Activated CD4-positive, alpha-beta T cell treated with anti-CD3 and anti-CD28 coated beads for 24 hours (primary cell): ENCODE measurements around the gene PTPRD.
"Not testable (repeated sequence)": the region's sequence is repeated elsewhere in the genome, so short reads cannot be mapped to it uniquely, and the experiment has no call there.

Experiments used
- DNase-seq, 2 donors: peaks; one replicate each; pipeline ENCODE4 v3.0.0-alpha.2; 2020; ENCODE audit warnings: low read depth in 2 of 2

The PTPRD gene

GRCh38 chr9:9326749-9327148 lies 1286.1 kb downstream of the PTPRD start:
- DNase-seq, result no peak

GRCh38 chr9:9319007-9319406 lies 1293.8 kb downstream of the PTPRD start:
- DNase-seq, result no peak

GRCh38 chr9:9310743-9311142 lies 1302.1 kb downstream of the PTPRD start:
- DNase-seq, result not testable (repeated sequence)

GRCh38 chr9:9305600-9305999 lies 1307.2 kb downstream of the PTPRD start:
- no peak for DNase-seq

- no peak for DNase-seq
Measured at GRCh38 chr9:9299134-9299533, 1313.7 kb downstream of the PTPRD start.

GRCh38 chr9:9286001-9286400 lies 1326.8 kb downstream of the PTPRD start:
- DNase-seq, result no peak

GRCh38 chr9:9284201-9284600 lies 1328.6 kb downstream of the PTPRD start:
- DNase-seq, result no peak

GRCh38 chr9:9283159-9283986 lies 1329.4 kb downstream of the PTPRD start:
- DNase-seq, result no peak

- no peak for DNase-seq
Measured at GRCh38 chr9:9275601-9276000, 1337.2 kb downstream of the PTPRD start.

- no peak for DNase-seq
Measured at GRCh38 chr9:9257999-9258498, 1354.8 kb downstream of the PTPRD start.

GRCh38 chr9:9246726-9247125 lies 1366.1 kb downstream of the PTPRD start:
- no peak for DNase-seq

- DNase-seq, result no peak
Measured at GRCh38 chr9:9231946-9232345, 1380.9 kb downstream of the PTPRD start.

- DNase-seq, result no peak
Measured at GRCh38 chr9:9229269-9229668, 1383.5 kb downstream of the PTPRD start.

- DNase-seq, result no peak
Measured at GRCh38 chr9:9223175-9223574, 1389.6 kb downstream of the PTPRD start.

- DNase-seq, result no peak
Measured at GRCh38 chr9:9222730-9223129, 1390.1 kb downstream of the PTPRD start.

GRCh38 chr9:9216934-9217333 lies 1395.9 kb downstream of the PTPRD start:
- no peak for DNase-seq

- DNase-seq, result no peak
Measured at GRCh38 chr9:9215050-9215449, 1397.8 kb downstream of the PTPRD start.

GRCh38 chr9:9214066-9214465 lies 1398.7 kb downstream of the PTPRD start:
- DNase-seq, result no peak

GRCh38 chr9:9212963-9213362 lies 1399.8 kb downstream of the PTPRD start:
- no peak for DNase-seq

GRCh38 chr9:9202276-9202675 lies 1410.5 kb downstream of the PTPRD start:
- DNase-seq, result no peak

- no peak for DNase-seq
Measured at GRCh38 chr9:9186086-9186485, 1426.7 kb downstream of the PTPRD start.

- DNase-seq, result no peak
Measured at GRCh38 chr9:9182431-9182830, 1430.4 kb downstream of the PTPRD start.

- no peak for DNase-seq
Measured at GRCh38 chr9:9177081-9177480, 1435.7 kb downstream of the PTPRD start.

- no peak for DNase-seq
Measured at GRCh38 chr9:9174358-9174757, 1438.4 kb downstream of the PTPRD start.
